SU-DHL-6 (cell line): Measurements from ENCODE around the gene EDDM13.

Source experiments
- CTCF ChIP-seq: fragments of 200-600 bp; sonication (generic); IDR thresholded peaks from one replicate; pipeline ENCODE4 v1.5.1; 2017; ENCODE audit warnings: antibody characterized with exemption, mild to moderate bottlenecking, low read length, moderate library complexity; ENCODE audit not compliant: insufficient read depth, poor library complexity, severe bottlenecking
- EZH2phosphoT487 ChIP-seq: fragments of 200-600 bp; sonication (generic), shearing (Covaris generic); conservative IDR thresholded peaks from 2 replicates; pipeline ENCODE4 v1.6.1; 2018; ENCODE audit warnings: mild to moderate bottlenecking, antibody characterized with exemption, low read length, moderate library complexity, mixed read lengths

- no peak for TF ChIP-seq CTCF
- no peak for TF ChIP-seq EZH2phosphoT487
Measured at GRCh38 chr19:56314381-56315076, 42.0 kb downstream of the EDDM13 start, which contains the start of gene ZSCAN5A.
